Sigmoid colon (tissue), 7 donors: ENCODE measurements around the gene ZNF800. TPM values are rescaled to one million over a fixed set of nuclear protein-coding genes. Genes with fewer than 3 reads are reported as not detected.

Experiments used
- DNase-seq: peaks from one replicate; pipeline ENCODE4 v3.0.0-alpha.2; 2019
- H3K27ac ChIP-seq, 4 donors: fragments of 200-600 bp; sonication (generic); one replicate each; pipeline ENCODE4 v1.5.1; 2016 to 2019; ENCODE audit warnings: mild to moderate bottlenecking in 1 of 4
- H3K27me3 ChIP-seq, 3 donors: fragments of 200-600 bp; sonication (generic); one replicate each; pipeline ENCODE4 v1.5.1; 2019; ENCODE audit warnings: mild to moderate bottlenecking in 1 of 3
- H3K36me3 ChIP-seq, 4 donors: fragments of 200-600 bp; sonication (generic); one replicate each; pipeline ENCODE4 v1.5.1; 2016 to 2019
- H3K4me1 ChIP-seq, 4 donors: fragments of 200-600 bp; sonication (generic); one replicate each; pipeline ENCODE4 v1.5.1; 2017 to 2019
- H3K4me3 ChIP-seq, 4 donors: fragments of 200-600 bp; sonication (generic); one replicate each; pipeline ENCODE4 v1.5.1; 2017 to 2019; ENCODE audit warnings: mild to moderate bottlenecking in 2 of 4, moderate library complexity in 1 of 4
- H3K9me3 ChIP-seq, 4 donors: fragments of 200-600 bp in 3 of 4; sonication (generic) in 3 of 4; one replicate each; pipeline versions ENCODE4 v1.5.1 to v1.6.1; 2013 to 2019
- EP300 ChIP-seq, 4 donors: sonication (generic); formaldehyde crosslinking; IDR thresholded peaks; one replicate each; pipeline ENCODE4 v1.6.1; 2017; ENCODE audit warnings: antibody characterized with exemption in 4 of 4
- POLR2A ChIP-seq, 2 donors: fragments of 450-650 bp; IDR thresholded peaks; one replicate each; pipeline ENCODE4 v1.6.1; 2016; ENCODE audit warnings: antibody characterized with exemption in 2 of 2, mild to moderate bottlenecking in 2 of 2, moderate library complexity in 2 of 2
- POLR2AphosphoS5 ChIP-seq, 4 donors: sonication (generic); formaldehyde crosslinking; IDR thresholded peaks; one replicate each; pipeline ENCODE4 v1.6.1; 2017; ENCODE audit warnings: antibody characterized with exemption in 4 of 4
- WGBS, 2 donors: extraction: QIAGEN DNeasy Blood & Tissue Kit; methylation state at CpG; one replicate each; pipeline ENCODE4 v1.1.7; 2013; 5-methylcytosine and 5-hydroxymethylcytosine counted together
- intact Hi-C: fragments of 100-400 bp; cut with DNase I; formaldehyde crosslinking; loops from one replicate; pipeline ENCODE4 v1.15.1; 2023
- polyA plus RNA-seq, 3 donors: library from polyadenylated mRNA; stranded (reverse); fragments of 200-250 nt; gene quantifications; one replicate each; pipeline ENCODE4 v1.2.3, GENCODE V29; 2013
- total RNA-seq, 4 donors: library from RNA; depleted of rRNA; stranded (reverse); fragments of >200 nt; gene quantifications; one replicate each; pipeline ENCODE4 v1.1.0, GENCODE V29; 2016
- TF ChIP-seq, protein P1 (sequence below), 4 experiments: fragments of 450-650 bp in 3 of 4; fragments of 200-600 bp in 1 of 4; IDR thresholded peaks; one replicate each; pipeline ENCODE4 v1.5.1; 2016 to 2019; ENCODE audit warnings: antibody characterized with exemption in 4 of 4, mild to moderate bottlenecking in 3 of 4, moderate library complexity in 2 of 4
- donor health status: healthy with polysubstance abuse.
- donor health status: Bipolar disorder and iron deficiency.
- donor health status: healthy.

The ZNF800 gene
- total and polyA plus RNA-seq, 7 donors, result 3.6 to 39.1 (median 29.2) TPM

- H3K4me3 ChIP-seq, result no peak overlapping the region
- no peak for DNase-seq
- H3K36me3 ChIP-seq, result peaks cover 0 to 31% (median 4%) of the 10 kb centered on the region in 4 donors
- WGBS, 2 donors, result 95 to 98% methylated on average over 2 of the region's 2 CpGs
- H3K9me3 ChIP-seq, result no peaks in the 10 kb centered on the region
- H3K27me3 ChIP-seq, result no peaks in the 10 kb centered on the region
- intact Hi-C loops, result no loop called here
- no peak overlapping the region for H3K27ac ChIP-seq
- TF ChIP-seq POLR2AphosphoS5 (IDR thresholded peaks at IDR 0.05) (no peak), POLR2A (IDR thresholded peaks at IDR 0.05) (no peak), EP300 (IDR thresholded peaks at IDR 0.05) (no peak)
- TF ChIP-seq, protein P1, sequence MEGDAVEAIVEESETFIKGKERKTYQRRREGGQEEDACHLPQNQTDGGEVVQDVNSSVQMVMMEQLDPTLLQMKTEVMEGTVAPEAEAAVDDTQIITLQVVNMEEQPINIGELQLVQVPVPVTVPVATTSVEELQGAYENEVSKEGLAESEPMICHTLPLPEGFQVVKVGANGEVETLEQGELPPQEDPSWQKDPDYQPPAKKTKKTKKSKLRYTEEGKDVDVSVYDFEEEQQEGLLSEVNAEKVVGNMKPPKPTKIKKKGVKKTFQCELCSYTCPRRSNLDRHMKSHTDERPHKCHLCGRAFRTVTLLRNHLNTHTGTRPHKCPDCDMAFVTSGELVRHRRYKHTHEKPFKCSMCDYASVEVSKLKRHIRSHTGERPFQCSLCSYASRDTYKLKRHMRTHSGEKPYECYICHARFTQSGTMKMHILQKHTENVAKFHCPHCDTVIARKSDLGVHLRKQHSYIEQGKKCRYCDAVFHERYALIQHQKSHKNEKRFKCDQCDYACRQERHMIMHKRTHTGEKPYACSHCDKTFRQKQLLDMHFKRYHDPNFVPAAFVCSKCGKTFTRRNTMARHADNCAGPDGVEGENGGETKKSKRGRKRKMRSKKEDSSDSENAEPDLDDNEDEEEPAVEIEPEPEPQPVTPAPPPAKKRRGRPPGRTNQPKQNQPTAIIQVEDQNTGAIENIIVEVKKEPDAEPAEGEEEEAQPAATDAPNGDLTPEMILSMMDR (IDR thresholded peaks at IDR 0.05), result no peak
- H3K4me1 ChIP-seq, result peaks cover 0 to 27% (median 19%) of the 10 kb centered on the region in 4 donors
Observed at GRCh38 chr7:127387974-127388373, 4.5 kb downstream of the ZNF800 start.

GRCh38 chr7:127383123-127383835 lies 9.2 kb downstream of the ZNF800 start:
- TF ChIP-seq POLR2AphosphoS5 (IDR thresholded peaks at IDR 0.05) (no peak), POLR2A (IDR thresholded peaks at IDR 0.05) (no peak), EP300 (IDR thresholded peaks at IDR 0.05) (no peak)
- TF ChIP-seq, protein P1 (IDR thresholded peaks at IDR 0.05), result no peak
- Histone ChIP-seq H3K4me3 (no peak overlapping the region), H3K4me1 (peaks cover 0 to 13% (median 7%) of the 10 kb centered on the region in 4 donors), H3K36me3 (peaks cover 0 to 12% (median 2%) of the 10 kb centered on the region in 4 donors), H3K27ac (no peak overlapping the region), H3K27me3 (no peaks in the 10 kb centered on the region), H3K9me3 (no peaks in the 10 kb centered on the region)
- no peak for DNase-seq
- WGBS, 2 donors, result 32 to 53% methylated on average over 1 of the region's 1 CpG
- intact Hi-C loops, result no loop called here

DNA sequence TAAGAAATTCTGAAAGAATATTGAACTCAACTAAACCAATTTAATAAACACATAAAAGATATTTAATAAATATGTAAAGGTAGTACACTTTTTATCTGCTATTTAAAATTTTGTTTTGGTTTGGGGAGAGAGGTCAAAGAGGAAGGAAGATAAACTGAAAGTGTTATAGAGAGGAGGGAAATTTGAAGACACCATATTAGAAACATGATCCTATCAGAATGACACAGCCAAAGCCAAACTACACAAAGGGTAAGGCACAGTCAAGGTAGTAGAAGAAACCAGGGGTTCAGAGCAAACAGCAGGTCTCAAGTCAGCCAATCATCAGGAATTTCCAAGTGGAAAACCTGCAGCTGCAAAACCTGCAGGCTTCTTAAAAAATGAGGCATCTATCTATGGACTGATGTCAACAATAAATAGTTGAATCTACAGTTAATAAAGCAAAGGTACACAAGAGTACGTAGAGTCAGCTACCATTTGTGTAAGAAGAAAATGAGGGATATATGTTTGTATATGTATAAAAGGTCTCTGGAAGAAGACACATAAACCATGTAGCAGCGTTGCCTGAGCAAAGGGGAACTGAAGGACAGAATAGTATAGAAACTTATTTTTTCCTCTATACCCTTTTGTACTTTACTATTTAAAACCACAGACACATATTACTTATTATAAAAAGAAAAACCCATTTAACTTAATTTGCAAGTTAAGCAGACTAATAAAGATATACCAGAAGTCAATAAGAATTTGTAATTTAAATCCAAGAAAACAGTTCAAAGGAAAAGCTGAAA lies 10.0 kb downstream of the ZNF800 start:
- H3K27ac ChIP-seq, result no peak overlapping the region
- H3K36me3 ChIP-seq, result peaks cover 0 to 12% (median 2%) of the 10 kb centered on the region in 4 donors
- no peak overlapping the region for H3K4me3 ChIP-seq
- no peaks in the 10 kb centered on the region for H3K9me3 ChIP-seq
- DNase-seq, result no peak
- 46 to 71% methylated on average over 2 of the region's 2 CpGs for WGBS, 2 donors
- intact Hi-C loops, result no loop called here
- TF ChIP-seq POLR2A (IDR thresholded peaks at IDR 0.05), result no peak
- TF ChIP-seq EP300 (IDR thresholded peaks at IDR 0.05), result no peak
- TF ChIP-seq POLR2AphosphoS5 (IDR thresholded peaks at IDR 0.05), result no peak
- TF ChIP-seq, protein P1 (IDR thresholded peaks at IDR 0.05), result no peak
- peaks cover 0 to 15% (median 5%) of the 10 kb centered on the region in 4 donors for H3K4me1 ChIP-seq
- H3K27me3 ChIP-seq, result no peaks in the 10 kb centered on the region

- TF ChIP-seq, protein P1 (IDR thresholded peaks at IDR 0.05), result no peak
- no peak for TF ChIP-seq EP300 (IDR thresholded peaks at IDR 0.05)
- TF ChIP-seq POLR2A (IDR thresholded peaks at IDR 0.05), result no peak
- TF ChIP-seq POLR2AphosphoS5 (IDR thresholded peaks at IDR 0.05), result no peak
- no peaks in the 10 kb centered on the region for H3K27me3 ChIP-seq
- H3K4me3 ChIP-seq, result no peak overlapping the region
- H3K4me1 ChIP-seq, result peaks cover 0 to 16% (median 3%) of the 10 kb centered on the region in 4 donors
- intact Hi-C loops, result no loop called here
- H3K27ac ChIP-seq, result no peak overlapping the region
- DNase-seq, result no peak
- no peaks in the 10 kb centered on the region for H3K9me3 ChIP-seq
- peaks cover 0 to 23% (median 3%) of the 10 kb centered on the region in 4 donors for H3K36me3 ChIP-seq
Observed at GRCh38 chr7:127380479-127380878, 12.0 kb downstream of the ZNF800 start.
